CD4-positive, alpha-beta T cell treated with Interferon alpha-2 for 1 hour (primary cell): ENCODE data around the gene ZNF490.
"Not testable (repeated sequence)": the region's sequence is repeated elsewhere in the genome, so short reads cannot be mapped to it uniquely, and the experiment has no call there.

Experiments
- DNase-seq, 2 donors: peaks; one replicate each; pipeline ENCODE4 v3.0.0-alpha.2; 2020 to 2022

Gene ZNF490

DNA sequence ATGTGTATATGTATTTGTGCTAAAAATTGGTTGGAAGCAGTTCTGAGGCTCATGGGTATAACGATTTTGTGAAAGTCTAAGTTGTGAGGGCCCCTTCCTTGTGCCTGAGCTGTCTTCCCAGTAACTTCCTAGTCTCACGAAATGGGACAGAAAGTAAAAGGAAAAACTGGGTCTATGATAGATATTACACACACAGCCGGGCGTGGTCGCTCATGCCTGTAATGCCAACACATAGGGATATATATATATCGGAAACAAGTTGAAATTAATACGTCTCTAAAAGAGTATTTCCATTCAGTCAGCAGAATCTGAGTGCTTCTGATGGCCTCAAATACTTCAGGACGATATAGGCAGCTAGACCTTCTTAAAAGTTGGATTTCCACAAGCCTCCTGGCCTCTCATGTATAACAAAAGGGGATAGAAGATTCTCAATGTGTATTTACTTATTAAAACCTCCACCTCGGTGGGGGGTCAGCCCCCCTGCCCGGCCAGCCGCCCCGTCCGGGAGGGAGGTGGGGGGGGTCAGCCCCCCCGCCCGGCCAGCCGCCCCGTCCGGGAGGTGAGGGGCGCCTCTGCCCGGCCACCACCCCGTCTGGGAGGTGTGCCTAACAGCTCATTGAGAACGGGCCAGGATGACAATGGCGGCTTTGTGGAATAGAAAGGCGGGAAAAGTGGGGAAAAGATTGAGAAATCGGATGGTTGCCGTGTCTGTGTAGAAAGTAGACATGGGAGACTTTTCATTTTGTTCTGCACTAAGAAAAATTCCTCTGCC lies 10.8 kb upstream of the ZNF490 start:
- not testable (repeated sequence) for DNase-seq

DNA sequence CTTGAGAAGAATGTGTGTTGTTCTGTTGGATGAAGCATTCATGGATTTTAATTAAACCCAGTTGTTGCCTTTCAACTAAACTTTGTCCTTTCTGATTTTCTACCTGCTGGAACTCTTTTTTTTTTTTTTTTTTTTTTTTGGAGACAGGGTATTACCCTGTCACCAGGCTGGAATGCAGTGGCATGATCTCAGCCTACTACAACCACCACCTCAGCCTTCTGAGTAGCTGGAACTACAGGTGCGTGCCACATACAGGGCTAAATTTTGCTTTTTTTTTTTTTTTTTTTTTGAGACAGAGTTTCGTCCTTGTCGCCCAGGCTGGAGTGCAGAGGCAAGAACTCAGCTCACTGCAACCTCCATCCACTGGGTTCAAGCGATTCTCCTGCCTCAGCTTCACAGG lies 7.0 kb upstream of the ZNF490 start:
- no peak for DNase-seq

DNA sequence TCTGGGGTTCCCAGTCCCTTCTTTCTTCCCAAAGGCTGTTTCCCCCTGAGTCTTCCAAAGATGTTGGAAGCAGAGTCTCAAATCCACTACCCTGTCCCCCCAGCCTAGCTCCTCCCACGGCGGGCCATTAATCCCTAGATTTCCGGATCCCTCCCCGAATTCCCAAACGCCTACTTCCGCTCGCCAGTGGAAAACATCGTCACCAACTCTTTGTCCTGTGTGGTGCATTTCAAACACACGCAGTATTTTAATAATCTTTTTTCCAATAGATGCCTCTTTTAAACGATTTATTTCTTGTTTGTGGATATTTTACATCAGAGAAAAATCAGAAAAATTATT lies 717 bp upstream of the ZNF490 start:
- DNase-seq: no peak

DNA sequence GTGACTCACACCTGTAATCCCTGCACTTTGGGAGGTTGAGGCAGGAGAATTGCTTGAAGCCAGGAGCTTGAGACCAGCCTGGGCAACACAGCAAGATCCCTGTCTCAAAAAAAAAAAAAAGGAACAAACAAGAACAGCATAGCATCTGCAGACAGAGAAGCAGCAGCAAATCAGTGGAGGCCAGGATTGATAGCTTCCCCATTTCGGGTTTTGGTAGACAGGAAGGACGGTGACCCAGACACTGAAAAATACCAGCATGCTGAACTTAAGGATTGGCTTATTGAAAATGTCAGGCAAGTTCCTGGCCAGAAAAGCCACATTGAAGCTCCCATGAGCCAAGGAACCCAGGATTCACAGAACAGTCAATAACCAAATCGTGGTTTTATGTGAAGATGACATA lies 3.0 kb downstream of the ZNF490 start:
- DNase-seq: no peak

DNA sequence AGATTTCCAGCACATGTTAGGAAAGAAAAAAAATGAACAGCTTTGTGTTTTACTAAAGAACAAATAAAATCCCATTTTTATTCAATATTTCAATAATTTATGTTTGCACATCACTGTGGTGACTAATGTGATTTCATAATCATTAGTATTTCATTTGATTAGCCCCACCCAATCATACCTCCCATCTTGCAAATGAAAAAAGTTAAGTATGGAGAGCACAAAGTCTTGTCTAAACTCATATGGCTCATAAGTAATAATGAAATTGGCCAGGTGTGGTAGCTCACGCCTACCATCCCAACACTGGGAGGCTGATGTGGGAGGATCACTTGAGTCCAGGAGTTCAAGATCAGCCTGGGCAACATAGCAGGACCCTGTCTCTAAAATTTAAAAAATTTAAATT lies 3.8 kb downstream of the ZNF490 start:
- no peak for DNase-seq

DNA sequence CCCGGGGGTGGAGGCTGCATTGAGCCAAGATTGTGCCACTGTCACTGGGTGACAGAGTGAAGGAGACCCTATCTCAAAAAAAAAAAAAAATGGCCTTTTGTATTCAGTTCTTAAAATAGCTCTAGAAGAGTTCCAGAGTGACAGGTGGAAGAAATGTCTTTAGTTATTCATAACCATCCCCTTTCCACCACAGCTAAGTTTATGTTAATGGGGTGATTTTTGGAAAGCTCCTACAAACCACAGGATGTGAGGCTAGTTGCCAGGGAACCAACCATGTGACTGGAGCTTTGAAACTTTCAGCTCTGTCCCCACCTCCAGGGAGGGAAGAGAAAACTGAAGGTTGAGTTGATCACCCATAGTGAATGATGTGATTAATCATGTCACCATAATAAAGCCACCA lies 6.9 kb downstream of the ZNF490 start:
- DNase-seq: peak; percentile 39 to 75

DNA sequence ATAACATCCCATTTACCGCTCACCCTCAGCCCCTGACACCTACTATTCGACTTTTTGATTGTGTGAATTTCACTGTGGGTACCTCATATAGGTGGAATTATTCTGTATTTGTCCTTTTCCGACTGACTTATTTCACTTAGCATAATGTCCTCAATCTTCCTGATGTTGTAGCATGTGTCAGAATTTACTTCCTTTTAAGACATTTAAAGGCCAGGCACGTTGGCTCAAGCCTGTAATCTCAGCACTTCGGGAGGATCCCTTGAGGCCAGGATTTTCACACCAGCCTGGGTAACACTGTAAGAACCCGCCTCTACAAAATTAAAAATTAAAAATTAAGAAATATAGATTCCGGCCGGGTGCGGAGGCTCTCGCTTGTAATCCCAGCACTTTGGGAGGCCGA lies 13.0 kb downstream of the ZNF490 start:
- DNase-seq: no peak

DNA sequence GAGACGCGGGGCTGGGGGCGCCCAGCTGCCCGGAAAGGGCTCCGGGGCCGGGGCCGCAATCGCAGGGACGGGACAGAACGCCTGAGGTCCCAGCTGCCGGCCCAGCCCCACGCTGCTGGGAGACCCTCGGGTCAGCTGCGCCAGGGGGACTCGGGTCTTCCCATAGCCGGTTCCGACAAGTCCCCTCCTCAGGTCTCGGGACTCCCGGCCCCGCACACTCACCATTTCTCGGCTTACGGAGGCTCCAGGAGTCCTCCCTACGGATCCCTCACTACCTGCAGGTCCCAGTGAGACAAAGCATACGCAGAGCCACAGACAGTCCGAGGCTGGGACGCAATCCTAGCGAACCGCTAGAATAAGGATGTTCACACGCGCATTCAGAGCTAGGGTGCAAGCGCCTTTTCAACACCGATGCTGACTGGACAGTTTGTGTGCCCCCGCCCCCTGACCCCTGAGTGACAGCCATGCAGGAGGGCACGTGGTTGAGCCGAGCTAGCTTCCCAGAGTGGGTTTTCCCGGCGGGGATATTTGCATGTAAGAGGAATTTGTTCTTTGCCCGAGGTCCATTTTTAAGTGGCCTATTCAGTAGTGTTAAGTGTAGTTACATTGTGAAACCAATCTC lies 13.6 kb downstream of the ZNF490 start:
- no peak for DNase-seq

DNA sequence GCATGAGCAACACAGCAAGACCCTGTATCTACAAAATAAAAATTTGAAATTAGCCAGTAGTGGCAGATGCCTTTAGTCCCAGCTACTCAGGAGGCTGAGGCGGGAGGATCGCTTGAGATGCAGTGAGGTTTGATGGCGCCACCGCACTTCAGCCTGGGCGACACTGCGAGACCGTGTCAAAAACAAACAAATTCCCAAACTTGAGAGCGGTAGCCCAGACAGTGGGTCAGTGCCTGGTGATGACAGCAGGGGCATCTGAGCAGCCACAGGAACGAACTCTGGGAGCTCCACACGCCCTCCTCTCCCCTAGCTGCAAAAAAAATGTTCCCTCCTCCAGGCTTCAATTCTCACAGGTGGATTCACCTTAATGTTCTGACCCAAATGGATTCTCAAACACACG lies 14.1 kb downstream of the ZNF490 start:
- no peak for DNase-seq

DNA sequence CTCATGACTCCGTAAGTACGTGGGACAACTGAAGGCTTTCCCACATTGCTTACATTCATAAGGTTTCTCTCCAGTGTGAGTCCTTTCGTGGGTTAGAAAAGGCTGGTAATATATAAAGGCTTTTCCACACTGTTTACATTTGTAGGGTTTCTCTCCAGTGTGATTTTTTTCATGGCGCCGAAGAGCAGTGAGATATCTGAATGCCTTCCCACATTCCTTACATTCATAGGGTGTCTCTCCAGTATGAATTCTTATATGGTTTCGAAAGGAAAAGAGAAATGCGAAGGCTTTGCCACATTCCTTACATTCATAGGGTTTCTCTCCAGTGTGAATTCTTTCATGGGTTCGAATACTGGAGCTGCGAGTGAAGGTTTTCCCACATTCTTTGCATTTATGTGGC lies 29.5 kb downstream of the ZNF490 start:
- no peak for DNase-seq

DNA sequence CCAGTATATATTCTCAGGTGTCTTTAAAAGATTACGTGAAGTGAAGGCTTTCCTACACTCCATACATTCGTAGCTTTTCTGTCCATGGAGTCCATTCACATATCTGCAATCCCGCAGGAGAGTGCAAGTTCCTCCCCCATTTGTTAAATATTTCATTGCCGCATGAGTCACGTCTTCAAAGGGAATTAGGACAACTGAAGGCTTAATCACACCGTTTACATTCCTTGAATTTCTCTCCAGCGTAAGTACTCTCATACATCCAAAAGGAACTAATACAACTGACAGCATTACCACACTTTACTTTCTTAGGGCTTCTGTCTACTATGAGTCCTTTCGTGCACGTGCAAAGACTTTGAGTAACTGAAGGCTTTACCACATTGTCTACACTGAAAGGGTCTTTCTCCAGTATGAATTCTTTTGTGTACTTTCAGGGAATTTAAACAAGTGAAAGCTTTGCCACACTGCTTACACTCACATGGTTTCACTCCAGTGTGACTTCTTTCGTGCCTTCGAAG lies 30.4 kb downstream of the ZNF490 start:
- no peak for DNase-seq

DNA sequence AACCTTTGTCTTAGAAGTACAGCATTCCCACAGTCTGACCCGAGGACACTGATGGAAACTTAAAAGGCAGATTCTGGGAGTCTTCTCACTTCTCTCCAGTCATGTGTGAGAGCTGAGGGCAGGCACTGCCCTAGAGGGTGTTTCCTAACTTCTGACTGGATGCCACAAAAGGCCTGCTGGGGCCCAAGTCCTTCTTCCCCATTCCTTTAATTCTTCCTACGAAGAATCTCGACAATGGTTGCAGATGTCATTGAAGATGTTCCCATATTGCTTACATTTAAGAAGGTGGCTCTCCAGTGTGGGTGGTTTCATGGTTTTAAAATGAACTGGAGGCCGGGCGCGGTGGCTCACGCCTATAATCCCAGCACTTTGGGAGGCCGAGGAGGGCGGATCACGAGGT lies 32.0 kb downstream of the ZNF490 start:
- no peak for DNase-seq

DNA sequence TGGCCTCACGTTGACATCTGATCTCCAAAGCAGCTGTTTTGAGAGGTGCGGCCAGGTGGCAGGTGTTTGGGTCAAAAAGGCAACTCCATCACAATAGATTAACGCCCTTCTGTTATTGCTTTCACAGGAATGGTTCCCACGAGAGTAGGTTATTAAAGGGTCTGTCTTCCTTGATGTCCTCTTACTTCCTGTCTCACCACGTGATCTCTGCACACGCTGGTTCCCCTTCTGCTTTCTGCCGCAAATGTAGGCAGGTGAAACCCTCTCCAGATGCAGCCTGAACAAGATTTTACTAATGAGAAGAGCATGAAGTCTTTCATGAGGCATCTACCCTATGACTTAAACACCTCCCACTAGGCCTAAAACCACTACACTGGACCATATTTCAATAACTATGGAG lies 36.6 kb downstream of the ZNF490 start:
- DNase-seq: peak in 1 of 2 donors; percentile 38

DNA sequence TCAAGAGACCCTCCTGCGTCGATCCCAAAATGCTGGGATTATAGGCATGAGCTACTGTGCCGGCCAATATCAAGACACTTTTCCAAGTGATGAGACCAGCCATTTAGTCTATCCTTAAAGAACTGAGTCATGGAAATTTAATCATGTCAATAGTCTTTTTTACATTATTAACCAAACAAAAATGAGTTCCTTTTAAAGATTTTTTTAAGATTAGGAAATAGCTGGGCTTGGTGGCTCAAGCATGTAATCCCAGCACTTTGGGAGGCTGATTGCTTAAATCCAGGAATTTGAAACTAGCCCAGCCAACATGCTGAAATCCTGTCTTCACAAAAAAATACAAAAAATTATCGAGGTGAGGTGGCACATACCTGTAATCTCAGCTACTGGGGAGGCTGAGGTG lies 42.7 kb downstream of the ZNF490 start:
- no peak for DNase-seq

DNA sequence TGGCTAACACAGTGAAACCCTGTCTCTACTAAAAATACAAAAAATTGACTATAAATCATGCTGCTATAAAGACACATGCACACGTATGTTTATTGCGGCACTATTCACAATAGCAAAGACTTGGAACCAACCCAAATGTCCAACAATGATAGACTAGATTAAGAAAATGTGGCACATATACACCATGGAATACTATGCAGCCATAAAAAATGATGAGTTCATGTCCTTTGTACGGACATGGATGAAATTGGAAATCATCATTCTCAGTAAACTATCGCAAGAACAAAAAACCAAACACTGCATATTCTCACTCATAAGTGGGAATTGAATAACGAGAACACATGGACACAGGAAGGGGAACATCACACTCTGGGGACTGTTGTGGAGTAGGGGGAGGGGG lies 44.2 kb downstream of the ZNF490 start:
- not testable (repeated sequence) for DNase-seq

DNA sequence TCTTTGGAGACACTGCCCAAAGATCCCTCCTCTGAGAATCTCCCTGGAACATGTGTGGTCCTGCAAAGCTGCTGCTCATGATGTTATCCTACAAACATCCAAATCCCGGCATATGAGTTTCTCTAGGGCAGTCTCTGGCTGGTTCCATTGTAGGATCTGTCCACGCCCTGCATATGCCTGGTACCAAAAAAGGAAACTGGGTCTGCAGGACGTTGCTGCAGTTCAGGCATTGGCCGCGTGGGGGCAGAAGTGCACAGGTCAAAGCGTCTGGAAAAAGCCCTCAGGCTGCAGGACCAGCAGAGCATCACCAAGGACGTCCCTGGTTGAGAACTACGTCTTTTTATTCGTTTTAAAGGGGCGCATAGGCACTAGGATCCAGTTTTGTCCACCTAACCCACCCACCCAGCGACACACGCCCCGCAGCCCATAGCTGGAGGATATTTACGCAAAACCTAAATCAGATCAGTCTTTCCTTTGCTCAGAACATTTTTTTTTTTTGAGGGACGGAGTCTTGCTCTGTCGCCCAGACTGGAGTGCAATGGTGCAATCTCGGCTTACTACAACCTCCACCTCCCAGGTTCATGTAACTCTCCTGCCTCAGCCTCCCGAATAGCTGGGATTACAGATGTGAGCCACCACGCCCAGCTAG lies 46.5 kb downstream of the ZNF490 start:
- peak; percentile 86 to 91 for DNase-seq

DNA sequence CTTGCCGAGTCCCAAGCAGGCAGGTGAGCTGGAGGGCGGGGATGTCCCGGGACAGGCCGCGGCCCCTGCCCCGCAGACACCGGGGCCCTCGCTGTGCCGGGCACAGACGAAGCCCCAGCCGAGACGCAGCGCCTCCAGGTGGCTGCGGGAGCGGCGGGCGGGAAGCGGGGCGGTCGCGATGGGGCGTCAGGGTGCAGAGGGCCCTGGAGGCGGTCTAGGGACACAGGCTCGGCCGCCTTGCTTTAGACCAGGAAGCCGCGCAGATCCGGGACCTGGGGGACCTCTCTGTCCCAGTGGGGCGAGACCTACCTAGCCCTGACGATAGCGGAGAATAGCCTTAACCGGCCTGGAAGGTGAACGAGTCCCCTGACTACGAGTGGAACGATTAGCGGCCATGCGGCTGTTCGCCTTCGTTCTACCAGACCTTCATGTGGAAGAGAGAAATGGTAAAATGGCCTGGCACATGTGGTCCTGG lies 55.1 kb downstream of the ZNF490 start:
- DNase-seq: no peak

DNA sequence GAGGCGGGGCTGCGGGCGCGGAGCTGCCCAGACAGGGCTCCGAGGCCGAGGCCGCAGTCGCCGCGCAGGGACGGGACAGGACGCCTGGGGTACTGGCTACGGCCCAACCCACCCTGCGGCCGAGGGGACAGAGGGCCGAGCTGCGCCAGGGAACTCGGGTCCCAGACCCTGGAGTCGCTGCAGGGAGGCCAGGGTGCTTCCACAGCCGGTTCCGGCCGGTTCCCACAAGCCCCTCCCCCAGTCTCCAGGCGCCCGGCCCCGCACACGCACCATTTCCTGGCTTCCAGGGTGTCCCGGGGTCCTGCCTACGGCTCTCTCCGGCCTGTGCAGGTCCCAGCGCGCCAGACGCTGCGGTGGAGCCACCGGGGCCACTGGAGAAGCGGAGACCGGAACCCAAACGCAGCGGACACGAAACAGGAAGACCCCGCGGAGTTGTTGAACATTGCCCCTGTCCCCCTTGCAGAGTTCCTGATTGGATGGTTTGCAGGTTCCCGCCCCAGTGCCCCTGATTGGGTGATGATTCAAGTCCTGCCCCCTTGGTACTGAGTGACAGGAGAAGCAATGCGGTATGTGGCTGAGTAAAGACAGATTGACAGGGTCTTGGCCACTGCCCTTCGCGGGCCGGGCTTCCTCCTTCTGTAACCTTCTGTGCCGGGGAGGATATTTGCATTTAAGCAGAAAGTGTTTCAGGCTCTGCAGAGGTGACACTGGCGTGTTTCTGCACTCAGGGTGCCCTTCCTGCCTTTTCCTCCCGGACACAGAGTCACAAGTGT lies 59.4 kb downstream of the ZNF490 start, which contains the start of gene ZNF564:
TSS of gene ZNF564 (minus strand) at position 423 of the 773 bp plus-strand sequence. CDS start at position 273, 150 bp downstream.
- peak; percentile 94 to 96 for DNase-seq

DNA sequence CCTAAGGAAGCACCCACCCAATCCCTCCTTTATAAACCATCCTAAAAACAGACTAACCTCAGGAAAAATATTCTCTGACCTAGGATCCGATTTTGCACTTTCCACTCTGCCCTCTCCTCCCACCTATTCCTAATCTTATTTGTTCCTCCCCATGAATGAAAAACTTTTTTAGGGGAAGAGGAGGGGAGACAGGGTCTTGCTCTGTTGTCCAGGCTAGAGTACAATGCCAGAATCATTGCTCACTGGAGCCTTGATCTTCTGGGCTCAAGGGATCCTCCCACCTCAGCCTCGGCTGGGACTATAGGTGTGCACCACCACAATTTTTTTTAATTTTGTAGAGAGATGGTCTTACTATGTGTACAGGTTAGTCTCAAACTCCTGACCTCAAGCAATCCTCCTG lies 63.7 kb downstream of the ZNF490 start:
- no peak for DNase-seq

DNA sequence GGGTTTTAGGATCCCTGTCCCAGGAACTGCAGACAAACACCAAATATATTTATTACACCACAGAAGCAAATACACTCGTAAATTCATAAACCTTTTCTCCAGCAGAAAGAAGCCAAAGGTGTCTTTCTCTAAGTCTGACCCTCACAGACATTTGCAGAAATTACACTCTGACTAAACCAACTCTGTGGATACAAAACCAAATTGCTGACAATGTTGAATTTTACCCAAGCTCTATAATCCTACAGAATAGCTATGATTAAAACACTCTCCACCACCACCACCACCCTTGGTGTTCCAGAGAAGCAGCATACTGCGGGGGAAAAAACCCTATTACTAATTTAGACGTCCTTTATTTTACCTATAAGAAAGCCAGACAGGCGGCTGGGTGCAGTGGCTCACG lies 64.5 kb downstream of the ZNF490 start:
- no peak for DNase-seq

DNA sequence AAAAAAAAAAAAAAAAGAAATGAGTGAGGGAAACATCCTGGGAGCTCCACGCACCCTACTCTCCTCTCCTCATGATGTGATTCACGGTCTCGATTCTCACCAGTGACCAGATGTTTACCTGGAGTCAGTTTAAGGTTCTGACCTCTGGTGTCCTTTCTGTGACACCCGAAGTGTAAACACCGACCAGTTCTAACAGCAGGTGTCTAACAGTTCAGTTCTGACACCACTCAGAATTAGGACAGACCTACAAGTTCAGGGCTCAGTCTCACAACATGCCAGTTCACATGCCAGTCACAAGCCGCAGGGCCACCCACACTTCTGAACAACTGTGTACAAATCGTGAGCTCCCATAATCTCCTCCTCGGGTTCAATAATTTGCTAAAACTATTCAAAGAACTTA lies 65.3 kb downstream of the ZNF490 start:
- no peak for DNase-seq

DNA sequence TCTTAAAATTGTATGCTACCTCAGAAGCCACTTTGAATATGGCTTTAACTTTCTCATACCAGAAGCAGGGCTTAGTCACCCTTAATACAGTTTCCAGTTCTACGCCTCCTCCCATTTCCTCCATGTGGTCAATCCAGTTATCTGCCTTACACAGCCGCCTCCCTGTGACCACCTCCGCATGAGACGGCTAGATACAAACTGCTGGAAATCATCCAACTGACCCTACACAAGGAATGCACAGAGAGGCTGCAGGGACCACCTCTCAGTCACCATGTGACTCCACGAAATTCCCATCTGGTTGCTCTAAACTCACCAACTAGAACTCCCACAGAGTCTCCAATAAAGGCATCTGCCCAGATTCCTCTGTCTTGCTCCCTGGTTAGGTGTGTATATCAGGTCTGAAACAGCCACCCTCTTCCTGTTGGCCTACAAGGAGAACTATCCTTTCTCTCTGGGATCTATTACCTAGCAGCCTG lies 66.2 kb downstream of the ZNF490 start:
- DNase-seq: peak in 1 of 2 donors; percentile 2

DNA sequence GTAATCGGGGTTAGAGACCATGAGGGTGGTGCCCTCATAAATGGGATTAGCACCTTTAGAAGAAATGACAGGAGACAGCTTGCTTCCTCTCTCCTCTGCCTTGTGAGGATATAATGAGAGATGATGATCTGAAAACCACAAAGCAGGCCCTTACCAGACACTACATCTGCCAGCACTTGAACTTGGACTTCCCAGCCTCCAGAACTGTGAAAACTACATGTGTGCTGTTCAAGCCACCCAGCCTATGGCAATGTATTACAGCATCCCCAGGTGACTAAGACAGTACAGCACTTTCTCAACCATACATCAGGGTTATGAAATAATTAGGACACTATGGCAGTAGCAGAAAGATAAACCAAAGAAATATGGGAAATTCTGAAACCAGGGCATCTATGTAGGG lies 66.8 kb downstream of the ZNF490 start:
- no peak for DNase-seq
